ENCODE results near the gene RIPOR2.

RIPOR2 gene

DNA sequence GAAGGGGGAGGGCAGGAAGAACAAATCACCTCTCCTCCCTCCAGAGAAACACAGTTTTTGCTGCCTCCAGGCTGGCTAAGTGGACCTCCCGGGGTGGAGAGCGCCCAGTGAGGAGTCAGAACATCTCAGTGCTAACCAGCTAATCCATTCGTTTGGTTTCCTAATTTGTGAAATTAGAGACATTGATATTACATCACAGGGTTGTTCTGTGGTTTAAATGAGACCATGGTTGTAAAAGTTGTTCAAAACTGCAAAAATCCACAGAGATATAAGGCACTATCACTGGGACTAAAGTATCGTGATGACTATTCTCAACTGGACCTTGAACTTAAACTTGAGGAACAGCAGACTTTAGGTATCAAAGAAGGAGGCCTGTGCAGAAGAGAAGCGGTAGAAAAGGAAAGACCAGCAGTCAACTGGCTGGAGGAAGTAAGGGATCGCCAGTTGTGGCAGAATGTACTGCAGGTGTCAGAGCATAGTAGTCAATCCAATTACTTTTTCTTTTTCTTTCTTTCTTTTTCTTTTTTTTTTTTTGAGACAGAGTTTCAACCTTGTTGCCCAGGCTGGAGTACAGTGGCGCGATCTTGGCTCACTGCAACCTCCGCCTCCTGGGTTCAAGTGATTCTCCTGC is 33.9 kb downstream of the RIPOR2 start:
- TF ChIP-seq, protein P1, sequence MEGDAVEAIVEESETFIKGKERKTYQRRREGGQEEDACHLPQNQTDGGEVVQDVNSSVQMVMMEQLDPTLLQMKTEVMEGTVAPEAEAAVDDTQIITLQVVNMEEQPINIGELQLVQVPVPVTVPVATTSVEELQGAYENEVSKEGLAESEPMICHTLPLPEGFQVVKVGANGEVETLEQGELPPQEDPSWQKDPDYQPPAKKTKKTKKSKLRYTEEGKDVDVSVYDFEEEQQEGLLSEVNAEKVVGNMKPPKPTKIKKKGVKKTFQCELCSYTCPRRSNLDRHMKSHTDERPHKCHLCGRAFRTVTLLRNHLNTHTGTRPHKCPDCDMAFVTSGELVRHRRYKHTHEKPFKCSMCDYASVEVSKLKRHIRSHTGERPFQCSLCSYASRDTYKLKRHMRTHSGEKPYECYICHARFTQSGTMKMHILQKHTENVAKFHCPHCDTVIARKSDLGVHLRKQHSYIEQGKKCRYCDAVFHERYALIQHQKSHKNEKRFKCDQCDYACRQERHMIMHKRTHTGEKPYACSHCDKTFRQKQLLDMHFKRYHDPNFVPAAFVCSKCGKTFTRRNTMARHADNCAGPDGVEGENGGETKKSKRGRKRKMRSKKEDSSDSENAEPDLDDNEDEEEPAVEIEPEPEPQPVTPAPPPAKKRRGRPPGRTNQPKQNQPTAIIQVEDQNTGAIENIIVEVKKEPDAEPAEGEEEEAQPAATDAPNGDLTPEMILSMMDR (IDR thresholded peaks at IDR 0.05; ENCODE audit: low read depth, low read length), result no peak
- no peak overlapping the region for H3K4me3 ChIP-seq (ENCODE audit: low read depth, low read length)

DNA sequence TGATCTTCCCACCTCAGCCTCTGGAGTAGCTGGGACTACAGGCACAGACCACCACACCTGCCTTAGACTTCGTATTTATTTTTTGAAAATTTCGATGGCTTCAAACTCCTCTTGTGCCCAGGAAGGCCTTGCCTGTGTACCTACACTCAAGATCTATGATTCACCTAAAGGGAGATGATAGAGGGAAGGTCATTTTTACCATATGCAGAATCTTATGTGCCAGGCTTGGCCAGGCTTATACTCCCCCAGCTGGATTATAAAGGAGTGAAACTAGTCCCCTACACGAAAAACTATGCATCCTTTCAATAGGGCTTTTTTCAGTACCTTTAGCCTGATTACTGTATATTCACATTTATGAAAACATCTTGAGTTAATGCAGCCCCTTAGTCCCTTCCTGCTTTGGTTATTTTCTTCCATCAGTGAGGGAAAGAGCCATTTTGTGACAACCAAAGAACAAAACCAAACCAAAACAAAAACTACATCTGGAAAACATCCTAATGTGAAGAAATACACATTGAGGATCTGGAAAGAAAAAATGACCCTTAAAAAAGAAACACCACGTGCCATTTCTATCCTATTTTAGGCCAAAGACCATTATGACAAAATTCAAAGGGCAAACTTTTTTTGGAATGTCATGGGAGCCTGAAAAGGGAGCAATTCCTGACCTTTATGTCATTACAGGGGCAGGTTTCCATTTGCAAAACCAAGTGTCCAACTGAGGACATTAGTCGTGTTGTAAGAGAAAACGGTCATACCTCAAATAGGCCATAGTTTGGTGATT is 34.7 kb downstream of the RIPOR2 start:
- no peak overlapping the region for H3K4me3 ChIP-seq (ENCODE audit: low read depth, low read length)
- TF ChIP-seq, protein P1 (IDR thresholded peaks at IDR 0.05; ENCODE audit: low read depth, low read length), result no peak

- no peak overlapping the region for H3K4me3 ChIP-seq (ENCODE audit: low read depth, low read length)
- TF ChIP-seq, protein P1 (IDR thresholded peaks at IDR 0.05; ENCODE audit: low read depth, low read length), result no peak
Measured at GRCh38 chr6:24899997-24900325, 35.8 kb downstream of the RIPOR2 start.

GRCh38 chr6:24899136-24899996 is 36.4 kb downstream of the RIPOR2 start:
- H3K4me3 ChIP-seq (ENCODE audit: low read depth, low read length), result no peak overlapping the region
- TF ChIP-seq, protein P1 (IDR thresholded peaks at IDR 0.05; ENCODE audit: low read depth, low read length), result no peak

DNA sequence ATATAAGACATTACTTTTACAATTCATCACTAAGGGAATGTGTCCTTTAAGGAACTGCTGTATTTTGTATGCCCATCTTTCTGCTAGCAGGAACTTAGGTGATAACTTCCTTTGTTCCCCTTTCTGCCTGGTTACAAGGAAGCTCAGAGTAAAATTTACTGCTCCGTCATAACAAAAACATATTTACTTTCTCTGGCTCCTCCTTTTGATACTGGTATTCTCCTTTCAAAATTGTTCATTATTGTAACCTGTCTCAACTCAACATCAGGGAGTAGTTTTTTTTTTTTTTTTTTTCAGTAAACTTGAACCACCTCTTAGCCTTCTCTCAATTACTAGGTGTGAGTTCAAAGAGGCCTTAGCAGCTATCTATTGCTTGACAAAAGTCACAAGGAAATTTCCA is 37.1 kb downstream of the RIPOR2 start:
- H3K4me3 ChIP-seq (ENCODE audit: low read depth, low read length), result no peak overlapping the region
- TF ChIP-seq, protein P1 (IDR thresholded peaks at IDR 0.05; ENCODE audit: low read depth, low read length), result no peak

DNA sequence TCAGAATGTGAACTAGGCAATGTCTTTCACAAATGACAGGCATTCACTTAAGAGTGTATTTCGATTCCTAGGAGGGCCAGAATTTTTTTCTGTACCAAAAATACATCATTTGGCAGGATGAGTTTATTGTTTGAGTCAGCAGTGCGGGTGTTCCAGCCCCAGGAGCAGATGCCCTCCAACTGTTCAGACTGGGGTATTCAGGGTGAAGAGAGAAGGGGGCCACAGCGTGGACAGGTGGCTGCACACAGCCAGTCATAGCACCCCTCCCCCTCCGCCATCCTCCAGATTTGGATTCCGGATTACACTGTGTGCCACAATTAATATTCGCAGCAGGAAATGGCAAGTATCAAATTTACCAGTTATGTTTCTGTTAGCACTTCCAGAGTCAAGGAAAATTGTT is 38.6 kb downstream of the RIPOR2 start:
- H3K4me3 ChIP-seq (ENCODE audit: low read depth, low read length), result no peak overlapping the region
- TF ChIP-seq, protein P1 (IDR thresholded peaks at IDR 0.05; ENCODE audit: low read depth, low read length), result no peak

All from WI38 (cell line).